ENCODE data around the gene ZNF736. TPM values are rescaled to one million over a fixed set of nuclear protein-coding genes. Genes with fewer than 3 reads are reported as not detected.
"Not testable (repeated sequence)": the region's sequence is repeated elsewhere in the genome, so short reads cannot be mapped to it uniquely, and the experiment has no call there.

ZNF736 gene
- total and polyA plus RNA-seq, 2 of the 8 experiments (the other 6 are each of a cell fraction or from before 2014, with no cell fraction given), result not detected

DNA sequence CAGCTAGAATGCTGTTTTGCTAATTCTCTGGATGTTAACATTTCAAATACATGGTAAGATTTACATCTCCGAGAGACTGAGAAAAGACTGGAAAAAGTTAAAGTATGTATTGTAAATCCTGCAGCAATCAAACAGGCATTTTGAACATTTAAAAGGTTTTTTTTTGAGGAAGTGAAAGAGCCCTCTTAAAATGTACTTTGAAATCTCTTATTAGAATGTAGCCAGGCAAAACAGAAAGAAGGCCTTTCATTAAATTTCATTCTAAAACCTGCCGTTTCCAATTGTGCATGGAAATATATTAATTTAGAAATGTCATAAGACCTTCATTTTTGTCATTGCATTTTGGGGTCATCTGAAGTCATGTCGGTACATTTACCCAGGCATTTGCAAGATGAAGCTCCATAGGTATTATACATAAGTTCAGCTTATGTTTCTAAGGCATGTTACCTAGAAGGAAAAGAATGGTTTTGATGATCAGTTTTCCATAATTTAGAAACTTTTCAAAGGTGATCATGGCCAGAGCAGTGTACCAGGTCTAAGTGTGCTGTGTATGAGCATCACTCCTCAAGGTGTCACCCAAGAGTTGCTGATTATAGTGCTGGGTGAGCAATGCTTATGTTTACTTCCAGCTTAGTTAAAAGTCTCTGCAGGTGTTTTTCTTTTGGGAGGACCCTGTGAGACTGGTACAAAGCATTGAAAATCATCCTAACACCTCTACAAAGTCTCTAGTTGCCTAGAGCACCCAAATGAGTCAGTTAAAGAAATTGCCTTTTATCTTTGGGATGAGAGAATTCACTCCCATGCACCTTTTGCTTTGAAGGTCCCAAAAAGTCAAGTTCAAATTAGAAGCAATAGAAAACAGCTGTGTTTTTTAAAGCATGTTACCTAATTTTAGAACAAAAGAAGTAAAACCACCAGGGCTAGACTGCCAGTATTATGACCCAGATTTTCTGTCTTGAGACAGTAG, 7.1 kb downstream of the ZNF736 start (continued):
- TF ChIP-seq HDAC2 (IDR thresholded peaks at IDR 0.05; ENCODE audit: borderline replicate concordance in 1 of 2, low read depth in 2 of 2, low read length in 2 of 2), result no peak
- TF ChIP-seq GABPA (IDR thresholded peaks at IDR 0.05; ENCODE audit: borderline replicate concordance, insufficient read depth, low read length), result no peak
- no peak for TF ChIP-seq CHD1 (IDR thresholded peaks at IDR 0.05; ENCODE audit: low read depth, low read length)
- no peak for TF ChIP-seq CREB1 (IDR thresholded peaks at IDR 0.05)
- TF ChIP-seq, protein P1, sequence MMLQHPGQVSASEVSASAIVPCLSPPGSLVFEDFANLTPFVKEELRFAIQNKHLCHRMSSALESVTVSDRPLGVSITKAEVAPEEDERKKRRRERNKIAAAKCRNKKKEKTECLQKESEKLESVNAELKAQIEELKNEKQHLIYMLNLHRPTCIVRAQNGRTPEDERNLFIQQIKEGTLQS (IDR thresholded peaks at IDR 0.05; ENCODE audit: insufficient read depth, low read depth, low read length), result no peak
- no peak for TF ChIP-seq SP1 (IDR thresholded peaks at IDR 0.05; ENCODE audit: low read depth, low read length)
- TF ChIP-seq TCF12 (IDR thresholded peaks at IDR 0.05; ENCODE audit: low read depth, low read length), result no peak
- TF ChIP-seq POU5F1 (IDR thresholded peaks at IDR 0.05; ENCODE audit: low read depth, low read length), result no peak
- TF ChIP-seq SRF (IDR thresholded peaks at IDR 0.05; ENCODE audit: low read depth, low read length), result no peak

DNA sequence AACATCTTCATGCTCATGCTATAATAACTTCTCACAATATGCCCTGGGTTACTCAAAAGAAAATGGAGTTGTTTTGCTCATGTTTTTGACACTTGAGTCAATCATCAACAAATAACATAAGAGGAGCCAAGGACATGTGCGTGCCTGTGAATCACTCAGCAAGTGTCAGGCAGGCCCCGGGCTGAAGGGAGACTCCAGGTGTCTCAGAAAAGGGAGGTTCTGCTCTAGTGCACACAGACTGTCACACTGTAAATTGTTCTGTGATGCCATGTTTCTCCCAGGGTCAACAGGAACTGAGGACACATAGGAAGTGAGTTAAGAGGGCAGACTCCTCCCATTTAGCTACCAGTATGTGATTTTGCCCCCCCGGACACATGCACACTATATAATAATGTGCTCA, 10.4 kb downstream of the ZNF736 start:
- CTCF ChIA-PET (ENCODE audit: partially characterized antibody); H3K56ac ChIP-seq (replicated peaks; ENCODE audit: insufficient read length, low read depth, low read length); FAIRE-seq; H2BK20ac ChIP-seq (ENCODE audit: low read length); POLR2A ChIA-PET (ENCODE audit: partially characterized antibody); H3K14ac ChIP-seq (ENCODE audit: insufficient read length); H2BK120ac ChIP-seq (replicated peaks; ENCODE audit: low read depth, low read length); H2BK5ac ChIP-seq (ENCODE audit: low read depth, low read length); H3K27ac ChIP-seq (ENCODE audit: low read depth, low read length); H3K18ac ChIP-seq (ENCODE audit: extremely low read depth, low read length); H2BK15ac ChIP-seq (ENCODE audit: low read length); H3K27me3 ChIP-seq (replicated peaks in 1 of 4; ENCODE audit: control insufficient read depth in 3 of 4, extremely low read depth in 1 of 4, insufficient read depth in 3 of 4, low read length in 3 of 4); H4K20me1 ChIP-seq (replicated peaks in 1 of 2; ENCODE audit: control insufficient read depth in 1 of 2, insufficient read depth in 2 of 2, low read length in 2 of 2); H4K5ac ChIP-seq (ENCODE audit: insufficient read length, low read depth, low read length); H3K79me1 ChIP-seq (ENCODE audit: low read depth, low read length); H2AFZ ChIP-seq (ENCODE audit: low read length); H4K91ac ChIP-seq (replicated peaks; ENCODE audit: insufficient read length, low read length); H3K79me2 ChIP-seq (ENCODE audit: control insufficient read depth in 1 of 2, insufficient read depth in 2 of 2, low read length in 2 of 2); H4K8ac ChIP-seq (ENCODE audit: extremely low read depth, insufficient read depth, low read length); H2BK12ac ChIP-seq (ENCODE audit: low read depth, low read length); H3K23me2 ChIP-seq (ENCODE audit: low read depth, low read length); H3K4me2 ChIP-seq (ENCODE audit: insufficient read depth in 1 of 2, low read depth in 2 of 2, low read length in 2 of 2); H3K23ac ChIP-seq (ENCODE audit: insufficient read length); DNase-seq (ENCODE audit: low read depth in 1 of 2, low spot score in 2 of 2); H2AK5ac ChIP-seq (ENCODE audit: low read depth, low read length); H3K4ac ChIP-seq (replicated peaks; ENCODE audit: insufficient read length, low read depth, low read length); H3K36me3 ChIP-seq (ENCODE audit: control insufficient read depth in 2 of 4, insufficient read depth in 4 of 4, low read length in 3 of 4); H3K4me3 ChIP-seq (ENCODE audit: extremely low read depth in 1 of 4, insufficient read depth in 2 of 4, low read depth in 3 of 4, low read length in 4 of 4); H3K9ac ChIP-seq (replicated peaks in 1 of 4; ENCODE audit: extremely low read depth in 1 of 4, low read depth in 3 of 4, low read length in 3 of 4); H3K4me1 ChIP-seq (replicated peaks in 1 of 4; ENCODE audit: control insufficient read depth in 3 of 4, insufficient read depth in 4 of 4, low read length in 3 of 4): not testable (repeated sequence)
- WGBS, 2 experiments (ENCODE audit: extremely low coverage in 1 of 2, insufficient coverage in 1 of 2, insufficient read length in 1 of 2, insufficient replicate concordance in 2 of 2, low coverage in 1 of 2, low lambda C conversion rate in 2 of 2, missing lambda C conversion rate in 1 of 2), result 81% methylated on average over 3 of the region's 3 CpGs; no CpG with 5 or more reads in 1 of the 2 experiments
- peaks cover 25 to 35% of the 10 kb centered on the region in 2 experiments for H3K9me3 ChIP-seq (ENCODE audit: insufficient read depth in 2 of 2, low read depth in 1 of 2, low read length in 1 of 2)

Measured in H1 (cell line).